ENCODE results near the gene SAP25. TPM values are rescaled to one million over a fixed set of nuclear protein-coding genes. Genes with fewer than 3 reads are reported as not detected.

The SAP25 gene
- total RNA-seq, 1 experiment from 2014 or later: 3.0 TPM

- H3K4me3 ChIP-seq (ENCODE audit: low read depth in 2 of 2, low read length in 2 of 2): no peak overlapping the region
- TF ChIP-seq REST (IDR thresholded peaks at IDR 0.05; ENCODE audit: insufficient read depth in 1 of 2, low read depth in 2 of 2, low read length in 1 of 2) (no peak), SIN3A (IDR thresholded peaks at IDR 0.05; ENCODE audit: borderline replicate concordance, insufficient read depth, low read depth, low read length) (no peak), POLR2AphosphoS5 (IDR thresholded peaks at IDR 0.05; ENCODE audit: low read depth, low read length) (no peak), TCF7L2 (IDR thresholded peaks at IDR 0.05; ENCODE audit: low read depth, low read length) (no peak), CTCF (IDR thresholded peaks at IDR 0.05) (no peak)
- 0 out of 2 replicates have a peak, but pooled peaks cover 1% of the 10 kb centered on the region for H3K4me1 ChIP-seq (ENCODE audit: control insufficient read depth, insufficient read depth, low read length)
- no peaks in the 10 kb centered on the region for H3K36me3 ChIP-seq (ENCODE audit: control insufficient read depth, insufficient read depth, low read length)
- ATAC-seq (no peak), DNase-seq (ENCODE audit: low read depth, low spot score) (no peak)
- CTCF ChIA-PET: interaction anchor here (0.7 to 0.9 kb wide), 3 partner anchors 19 to 649 kb away, joined by 3 to 8 read pairs (median 4); no protein-coding TSS in a partner anchor
- no TSS peak for BruUV-seq (replicated peaks)
- in situ Hi-C loops (cut with HindIII; ENCODE audit: low pct_unique_long_range_greater_than_20kb, low sequenced_read_pairs) (no loop called here), intact Hi-C loops (cut with micrococcal nuclease; ENCODE audit: unreplicated experiment) (no loop called here)
- no peak overlapping the region for H3K27ac ChIP-seq (ENCODE audit: low read length)
- no peaks in the 10 kb centered on the region for H3K27me3 ChIP-seq (ENCODE audit: control insufficient read depth, insufficient read depth, low read length)
- no peaks in the 10 kb centered on the region for H3K9me3 ChIP-seq (ENCODE audit: control insufficient read depth, insufficient read depth, low read depth, low read length)
- POLR2A ChIA-PET: no interaction called here
These were observed 16.5 kb upstream of the SAP25 start for GRCh38 chr7:100590077-100590737.

- POLR2A ChIA-PET: interaction anchor here (1.0 kb wide), 1 partner anchor 94 kb away, joined by 4 read pairs; no protein-coding TSS in a partner anchor
- in situ Hi-C loops (cut with HindIII; ENCODE audit: low pct_unique_long_range_greater_than_20kb, low sequenced_read_pairs): no loop called here
- Histone ChIP-seq H3K36me3 (ENCODE audit: control insufficient read depth, insufficient read depth, low read length) (no peaks in the 10 kb centered on the region), H3K27me3 (ENCODE audit: control insufficient read depth, insufficient read depth, low read length) (no peaks in the 10 kb centered on the region), H3K27ac (ENCODE audit: low read length) (no peak overlapping the region), H3K9me3 (ENCODE audit: control insufficient read depth, insufficient read depth, low read depth, low read length) (no peaks in the 10 kb centered on the region), H3K4me1 (ENCODE audit: control insufficient read depth, insufficient read depth, low read length) (peaks cover 6% of the 10 kb centered on the region; the same call in 1 of the 2 replicates), H3K4me3 (ENCODE audit: low read depth in 2 of 2, low read length in 2 of 2) (no peak overlapping the region)
- TF ChIP-seq CTCF (IDR thresholded peaks at IDR 0.05): no peak
- TF ChIP-seq POLR2AphosphoS5 (IDR thresholded peaks at IDR 0.05; ENCODE audit: low read depth, low read length): no peak
- no peak for TF ChIP-seq REST (IDR thresholded peaks at IDR 0.05; ENCODE audit: insufficient read depth in 1 of 2, low read depth in 2 of 2, low read length in 1 of 2)
- TF ChIP-seq SIN3A (IDR thresholded peaks at IDR 0.05; ENCODE audit: borderline replicate concordance, insufficient read depth, low read depth, low read length): no peak
- no peak for TF ChIP-seq TCF7L2 (IDR thresholded peaks at IDR 0.05; ENCODE audit: low read depth, low read length)
- intact Hi-C loops (cut with micrococcal nuclease; ENCODE audit: unreplicated experiment): no loop called here
- ATAC-seq (no peak), DNase-seq (ENCODE audit: low read depth, low spot score) (no peak)
- CTCF ChIA-PET: interaction anchor here (0.6 to 1.3 kb wide), 5 partner anchors 18 to 142 kb away, joined by 3 to 8 read pairs (median 3); no protein-coding TSS in a partner anchor
- no TSS peak for BruUV-seq (replicated peaks)
These were observed 15.7 kb upstream of the SAP25 start for GRCh38 chr7:100589341-100589947.

Data from Panc1 (cell line).